ENCODE measurements around the gene HSPA12A. TPM values are rescaled to one million over a fixed set of nuclear protein-coding genes. Genes with fewer than 3 reads are reported as not detected.

Gene HSPA12A
- polyA plus RNA-seq, 1 donor (not counting 4 experiments of a cell fraction or from before 2014, with no cell fraction given) = 8.1 TPM

DNA sequence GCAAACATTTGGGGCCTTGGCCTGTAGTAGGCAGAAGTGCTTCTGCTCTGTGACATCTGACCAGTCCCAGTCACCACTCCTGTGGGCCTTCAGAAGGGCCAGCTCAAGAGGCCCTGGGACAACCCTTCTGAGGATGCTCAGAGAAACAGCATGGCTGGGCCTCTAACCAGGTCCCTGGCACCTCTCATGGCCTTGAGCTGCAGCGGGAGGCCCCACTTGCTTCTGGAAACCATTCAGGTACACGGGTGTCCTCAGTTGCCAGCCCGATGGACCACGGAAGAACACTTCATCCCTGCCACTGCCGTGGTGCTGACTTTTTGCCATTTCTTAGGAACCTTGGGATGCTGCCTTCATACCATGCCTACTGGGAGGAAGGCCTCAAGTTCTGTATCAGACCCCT is 57.6 kb downstream of the HSPA12A start:
- no peaks in the 10 kb centered on the region for H3K79me2 ChIP-seq (ENCODE audit: control insufficient read depth, insufficient read depth, low read length)
- H3K27ac ChIP-seq (ENCODE audit: control insufficient read depth, insufficient read depth, low read length) = no peak overlapping the region
- no peaks in the 10 kb centered on the region for H3K9me1 ChIP-seq (ENCODE audit: control insufficient read depth, extremely low read depth, insufficient read depth, low read length)
- dilution Hi-C loops (cut with MboI; ENCODE audit: extremely low pct_ligation_motif_present, low sequenced_read_pairs) = loop anchor here (5.0 kb wide), 1 partner anchor 93 kb away; no protein-coding TSS in a partner anchor
- H3K4me2 ChIP-seq (ENCODE audit: control insufficient read depth, extremely low read depth, insufficient read depth, low read depth, low read length) = no peak overlapping the region
- no peaks in the 10 kb centered on the region for H3K27me3 ChIP-seq (ENCODE audit: control insufficient read depth, extremely low read depth, insufficient read depth, low read length)
- H3K4me1 ChIP-seq (ENCODE audit: control insufficient read depth, extremely low read depth, insufficient read depth, low read length) = peaks cover 5% of the 10 kb centered on the region
- no peak for TF ChIP-seq EZH2 (IDR thresholded peaks at IDR 0.05; ENCODE audit: low read length)
- TF ChIP-seq, protein P1, sequence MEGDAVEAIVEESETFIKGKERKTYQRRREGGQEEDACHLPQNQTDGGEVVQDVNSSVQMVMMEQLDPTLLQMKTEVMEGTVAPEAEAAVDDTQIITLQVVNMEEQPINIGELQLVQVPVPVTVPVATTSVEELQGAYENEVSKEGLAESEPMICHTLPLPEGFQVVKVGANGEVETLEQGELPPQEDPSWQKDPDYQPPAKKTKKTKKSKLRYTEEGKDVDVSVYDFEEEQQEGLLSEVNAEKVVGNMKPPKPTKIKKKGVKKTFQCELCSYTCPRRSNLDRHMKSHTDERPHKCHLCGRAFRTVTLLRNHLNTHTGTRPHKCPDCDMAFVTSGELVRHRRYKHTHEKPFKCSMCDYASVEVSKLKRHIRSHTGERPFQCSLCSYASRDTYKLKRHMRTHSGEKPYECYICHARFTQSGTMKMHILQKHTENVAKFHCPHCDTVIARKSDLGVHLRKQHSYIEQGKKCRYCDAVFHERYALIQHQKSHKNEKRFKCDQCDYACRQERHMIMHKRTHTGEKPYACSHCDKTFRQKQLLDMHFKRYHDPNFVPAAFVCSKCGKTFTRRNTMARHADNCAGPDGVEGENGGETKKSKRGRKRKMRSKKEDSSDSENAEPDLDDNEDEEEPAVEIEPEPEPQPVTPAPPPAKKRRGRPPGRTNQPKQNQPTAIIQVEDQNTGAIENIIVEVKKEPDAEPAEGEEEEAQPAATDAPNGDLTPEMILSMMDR (optimal IDR thresholded peaks at IDR 0.05 in 1 of 3, IDR thresholded peaks at IDR 0.05 in 1 of 3, conservative IDR thresholded peaks at IDR 0.05 in 1 of 3; ENCODE audit: extremely low read depth in 1 of 3, insufficient read depth in 2 of 3, low read length in 3 of 3) = no peak
- no peak for FAIRE-seq
- H3K36me3 ChIP-seq (ENCODE audit: control insufficient read depth in 2 of 2, extremely low read depth in 1 of 2, insufficient read depth in 2 of 2, low read length in 2 of 2) = no peaks in the 10 kb centered on the region
- no peak for DNase-seq (ENCODE audit: low read depth, low spot score)
- no peak overlapping the region for H3K4me3 ChIP-seq (ENCODE audit: control insufficient read depth in 2 of 3, extremely low read depth in 1 of 3, insufficient read depth in 2 of 3, low read depth in 1 of 3, low read length in 3 of 3)
- H3K9me3 ChIP-seq (ENCODE audit: control insufficient read depth, low read depth, low read length) = no peaks in the 10 kb centered on the region
- no peaks in the 10 kb centered on the region for H4K20me1 ChIP-seq (ENCODE audit: control insufficient read depth, extremely low read depth, insufficient read depth, low read length)
- no peak overlapping the region for H3K9ac ChIP-seq (ENCODE audit: control insufficient read depth, extremely low read depth, insufficient read depth, low read length)
- no peak overlapping the region for H2AFZ ChIP-seq (ENCODE audit: control insufficient read depth, low read length)

GRCh38 chr10:116683821-116684220 is 58.5 kb downstream of the HSPA12A start:
- H4K20me1 ChIP-seq (ENCODE audit: control insufficient read depth, extremely low read depth, insufficient read depth, low read length) = no peaks in the 10 kb centered on the region
- H3K79me2 ChIP-seq (ENCODE audit: control insufficient read depth, insufficient read depth, low read length) = no peaks in the 10 kb centered on the region
- no peaks in the 10 kb centered on the region for H3K9me3 ChIP-seq (ENCODE audit: control insufficient read depth, low read depth, low read length)
- FAIRE-seq = no peak
- no peak overlapping the region for H3K9ac ChIP-seq (ENCODE audit: control insufficient read depth, extremely low read depth, insufficient read depth, low read length)
- H3K36me3 ChIP-seq (ENCODE audit: control insufficient read depth in 2 of 2, extremely low read depth in 1 of 2, insufficient read depth in 2 of 2, low read length in 2 of 2) = no peaks in the 10 kb centered on the region
- no peak overlapping the region for H3K4me2 ChIP-seq (ENCODE audit: control insufficient read depth, extremely low read depth, insufficient read depth, low read depth, low read length)
- H3K4me1 ChIP-seq (ENCODE audit: control insufficient read depth, extremely low read depth, insufficient read depth, low read length) = peaks cover 5% of the 10 kb centered on the region
- DNase-seq (ENCODE audit: low read depth, low spot score) = no peak
- H3K27ac ChIP-seq (ENCODE audit: control insufficient read depth, insufficient read depth, low read length) = no peak overlapping the region
- dilution Hi-C loops (cut with MboI; ENCODE audit: extremely low pct_ligation_motif_present, low sequenced_read_pairs) = no loop called here
- no peaks in the 10 kb centered on the region for H3K27me3 ChIP-seq (ENCODE audit: control insufficient read depth, extremely low read depth, insufficient read depth, low read length)
- no peaks in the 10 kb centered on the region for H3K9me1 ChIP-seq (ENCODE audit: control insufficient read depth, extremely low read depth, insufficient read depth, low read length)
- H2AFZ ChIP-seq (ENCODE audit: control insufficient read depth, low read length) = no peak overlapping the region
- TF ChIP-seq, protein P1 (optimal IDR thresholded peaks at IDR 0.05 in 1 of 3, IDR thresholded peaks at IDR 0.05 in 1 of 3, conservative IDR thresholded peaks at IDR 0.05 in 1 of 3; ENCODE audit: extremely low read depth in 1 of 3, insufficient read depth in 2 of 3, low read length in 3 of 3) = no peak
- TF ChIP-seq EZH2 (IDR thresholded peaks at IDR 0.05; ENCODE audit: low read length) = no peak
- H3K4me3 ChIP-seq (ENCODE audit: control insufficient read depth in 2 of 3, extremely low read depth in 1 of 3, insufficient read depth in 2 of 3, low read depth in 1 of 3, low read length in 3 of 3) = no peak overlapping the region

All from keratinocyte (primary cell).